NCI-H1694 treated with DMSO at 0.1 percent for 48 hours (cell line): Measurements from ENCODE around the gene SLC44A3.

ENCODE experiments used
- DNase-seq: peaks from one replicate; lab custom pipeline; 2025; lab: John Stamatoyannopoulos, UW

SLC44A3 gene

GRCh38 chr1:94819945-94820746 lies at the start of gene SLC44A3:
SLC44A3 (plus strand) TSS chr1:94820357; CDS start chr1:94820452, 95 bp downstream.
- no peak for DNase-seq

GRCh38 chr1:94772230-94772641 lies 47.9 kb upstream of the SLC44A3 start:
- no peak for DNase-seq

GRCh38 chr1:94772845-94773244 lies 47.3 kb upstream of the SLC44A3 start:
- DNase-seq: no peak

GRCh38 chr1:94773296-94773809 lies 46.8 kb upstream of the SLC44A3 start:
- no peak for DNase-seq

GRCh38 chr1:94773931-94774422 lies 46.2 kb upstream of the SLC44A3 start:
- DNase-seq: no peak

- no peak for DNase-seq
Observed at GRCh38 chr1:94776474-94776873, 43.7 kb upstream of the SLC44A3 start.

- DNase-seq: no peak
Observed at GRCh38 chr1:94777281-94777680, 42.9 kb upstream of the SLC44A3 start.

GRCh38 chr1:94778808-94779207 lies 41.3 kb upstream of the SLC44A3 start:
- no peak for DNase-seq

GRCh38 chr1:94783342-94784189 lies 36.6 kb upstream of the SLC44A3 start:
- DNase-seq: no peak

GRCh38 chr1:94784190-94784515 lies 36.0 kb upstream of the SLC44A3 start:
- DNase-seq: no peak

- no peak for DNase-seq
Observed at GRCh38 chr1:94787691-94788090, 32.5 kb upstream of the SLC44A3 start.

GRCh38 chr1:94790246-94790645 lies 29.9 kb upstream of the SLC44A3 start:
- DNase-seq: no peak

- DNase-seq: no peak
Observed at GRCh38 chr1:94790670-94791069, 29.5 kb upstream of the SLC44A3 start.

GRCh38 chr1:94792473-94793295 lies 27.5 kb upstream of the SLC44A3 start:
- DNase-seq: no peak

- no peak for DNase-seq
Observed at GRCh38 chr1:94793296-94793656, 26.9 kb upstream of the SLC44A3 start.

GRCh38 chr1:94795434-94795833 lies 24.7 kb upstream of the SLC44A3 start:
- no peak for DNase-seq

GRCh38 chr1:94796266-94796665 lies 23.9 kb upstream of the SLC44A3 start:
- no peak for DNase-seq

GRCh38 chr1:94797291-94797690 lies 22.9 kb upstream of the SLC44A3 start:
- DNase-seq: no peak

GRCh38 chr1:94798054-94798453 lies 22.1 kb upstream of the SLC44A3 start:
- no peak for DNase-seq

GRCh38 chr1:94798462-94798861 lies 21.7 kb upstream of the SLC44A3 start:
- no peak for DNase-seq

- no peak for DNase-seq
Observed at GRCh38 chr1:94799206-94799605, 21.0 kb upstream of the SLC44A3 start.

- DNase-seq: peak; percentile 91
Observed at GRCh38 chr1:94801919-94802546, 18.1 kb upstream of the SLC44A3 start.
